H1 (cell line): ENCODE measurements around the gene PLK1. TPM values are rescaled to one million over a fixed set of nuclear protein-coding genes. Genes with fewer than 3 reads are reported as not detected.

Source experiments
- BRCA1 ChIP-seq: IDR thresholded peaks from 2 replicates; pipeline ENCODE4 v1.6.1; 2012; ENCODE audit warnings: low read depth, low read length, improper control_type of control experiment
- CBX8 ChIP-seq: fragments of 300-800, 300-1000 bp; sonication (generic); IDR thresholded peaks from 2 replicates; pipeline ENCODE4 v1.7.1; 2016; ENCODE audit warnings: low read depth, low read length, borderline replicate concordance
- EP300 ChIP-seq, 2 experiments: IDR thresholded peaks; 1 replicate in 1 of 2; 2 replicates in 1 of 2; pipeline ENCODE4 v1.6.1; 2011 to 2012; ENCODE audit warnings: low read depth in 2 of 2, low read length in 2 of 2, mild to moderate bottlenecking in 2 of 2, borderline replicate concordance in 1 of 2, inconsistent platforms in 1 of 2, moderate library complexity in 1 of 2
- GTF2F1 ChIP-seq: IDR thresholded peaks from 2 replicates; pipeline ENCODE4 v1.6.1; 2012; ENCODE audit warnings: low read depth, low read length, improper control_type of control experiment, borderline replicate concordance
- NANOG ChIP-seq: IDR thresholded peaks from 2 replicates; pipeline ENCODE4 v1.6.1; 2011; ENCODE audit warnings: low read length, low read depth, mild to moderate bottlenecking, inconsistent platforms; ENCODE audit not compliant: insufficient read depth, poor library complexity, severe bottlenecking
- NRF1 ChIP-seq: IDR thresholded peaks from 2 replicates; pipeline ENCODE4 v1.6.1; 2011; ENCODE audit warnings: mild to moderate bottlenecking, low read depth, low read length, improper control_type of control experiment
- POLR2AphosphoS5 ChIP-seq: IDR thresholded peaks from 2 replicates; pipeline ENCODE4 v1.6.1; 2011; ENCODE audit warnings: low read depth, low read length
- RAD21 ChIP-seq, 2 experiments: IDR thresholded peaks in 1 of 2; conservative IDR thresholded peaks in 1 of 2; 2 replicates each; pipeline ENCODE4 v1.6.1; 2011; ENCODE audit warnings: low read depth in 2 of 2, low read length in 2 of 2, improper control_type of control experiment in 1 of 2, inconsistent platforms in 1 of 2, mild to moderate bottlenecking in 1 of 2, moderate library complexity in 1 of 2
- SAP30 ChIP-seq: fragments of 300-600 bp; sonication (generic); IDR thresholded peaks from 2 replicates; pipeline ENCODE4 v1.7.1; 2012; ENCODE audit warnings: low read length, moderate library complexity, mild to moderate bottlenecking, inconsistent platforms; ENCODE audit not compliant: insufficient read depth, insufficient replicate concordance
- SP1 ChIP-seq: IDR thresholded peaks from 2 replicates; pipeline ENCODE4 v1.6.1; 2011; ENCODE audit warnings: low read depth, low read length
- SUZ12 ChIP-seq: fragments of 200-600 bp; sonication (generic); IDR thresholded peaks from 2 replicates; pipeline ENCODE4 v1.6.1; 2012; ENCODE audit warnings: mild to moderate bottlenecking, inconsistent platforms, low read length, moderate library complexity, mixed read lengths
- TAF7 ChIP-seq: optimal IDR thresholded peaks from 2 replicates; pipeline ENCODE3; 2011; ENCODE audit warnings: low read depth, mild to moderate bottlenecking, inconsistent platforms, low read length, moderate library complexity, borderline replicate concordance
- TCF12 ChIP-seq: IDR thresholded peaks from 2 replicates; pipeline ENCODE4 v1.6.1; 2011; ENCODE audit warnings: low read depth, mild to moderate bottlenecking, low read length
- polyA plus RNA-seq, 7 experiments: library from polyadenylated mRNA; depleted of rRNA in 3 of 7; stranded (reverse) in 5 of 7; unstranded in 2 of 7; fragments of >200 nt in 5 of 7; fragments of 200-250 nt in 2 of 7; gene quantifications; 1 replicate in 5 of 7; 2 replicates in 1 of 7; 4 replicates in 1 of 7; pipeline versions ENCODE4 v1.2.1 to v1.2.3, GENCODE V29; 2011 to 2013; ENCODE audit warnings: missing spikeins in 2 of 7, mixed read lengths in 2 of 7
- total RNA-seq: library from RNA; stranded (reverse); fragmentation: NEBNext Ultra II Directional; extraction: Animal tissue kit (Norgen Biotek cat#: 25700); gene quantifications from 2 replicates; pipeline ENCODE4 v1.2.1, GENCODE V29; 2021

The PLK1 gene
- total and polyA plus RNA-seq, 2 of the 8 experiments (the other 6 are each of a cell fraction or from before 2014, with no cell fraction given) = 127 to 139 TPM

DNA sequence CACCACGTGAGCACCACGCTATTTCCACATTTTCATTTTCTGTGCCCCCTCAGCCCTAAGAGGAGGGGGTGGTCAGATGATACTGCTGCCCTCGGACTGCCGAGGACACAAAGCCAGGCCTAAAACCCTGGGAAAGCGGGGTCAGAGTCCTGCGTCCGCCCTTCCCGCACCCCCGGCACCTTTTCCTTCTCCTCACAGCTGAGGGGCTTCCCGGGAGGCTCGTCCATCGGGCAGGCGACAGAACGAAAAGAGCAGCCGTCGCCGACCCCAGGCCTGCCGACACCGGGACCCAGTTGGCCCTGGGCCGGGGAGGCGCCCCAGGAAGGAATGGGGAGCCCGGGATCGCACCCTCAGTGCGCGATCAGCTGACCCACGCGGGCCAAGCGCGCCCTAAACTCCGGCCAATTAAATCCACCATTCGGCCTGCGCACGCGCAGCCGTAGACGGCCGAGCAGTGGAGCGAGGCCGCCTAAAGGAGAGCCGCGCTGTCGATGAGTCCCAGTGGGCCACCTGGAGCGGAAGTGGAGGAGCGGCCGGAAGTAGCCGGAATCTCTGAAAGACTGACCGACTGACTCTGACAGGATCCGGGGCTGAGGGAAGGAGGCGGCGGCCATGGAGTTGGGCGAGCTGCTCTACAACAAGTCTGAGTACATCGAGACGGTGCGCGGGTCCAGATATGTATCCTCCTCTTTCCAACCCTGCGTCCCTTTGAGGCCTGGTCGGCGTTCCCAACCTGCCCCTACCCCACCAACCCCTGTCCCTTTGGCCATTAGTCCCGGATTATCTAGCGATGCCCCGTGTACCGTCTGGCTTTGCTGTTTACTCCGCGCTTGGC lies 37.5 kb upstream of the PLK1 start, which contains the start of the genes DCTN5 and PALB2 (continued):
- TF ChIP-seq TAF7 = no peak
- TF ChIP-seq SP1 = peak; percentile 75
- peak; percentile 67; the same call in 1 of the 2 replicates for TF ChIP-seq POLR2AphosphoS5
- no peak for TF ChIP-seq CBX8
- peak; percentile 64 for TF ChIP-seq NANOG
- no peak for TF ChIP-seq GTF2F1
- peak; percentile 96 for TF ChIP-seq SAP30
- peak; percentile 89 for TF ChIP-seq NRF1
- TF ChIP-seq TCF12 = peak; percentile 91; the same call in 1 of the 2 replicates
- TF ChIP-seq BRCA1 = no peak
- TF ChIP-seq RAD21 (IDR thresholded peaks at IDR 0.05 in 1 of 2, conservative IDR thresholded peaks at IDR 0.05 in 1 of 2; ENCODE audit: low read depth in 2 of 2, low read length in 2 of 2) = no peak
- TF ChIP-seq SUZ12 = no peak
- no peak; a peak in 1 of 3 replicates for TF ChIP-seq EP300 (IDR thresholded peaks at IDR 0.05; ENCODE audit: borderline replicate concordance in 1 of 2, low read depth in 2 of 2, low read length in 2 of 2)
